Measurements from ENCODE around the gene ASB2. TPM values are rescaled to one million over a fixed set of nuclear protein-coding genes. Genes with fewer than 3 reads are reported as not detected.

The ASB2 gene
- total and polyA plus RNA-seq, 2 of the 13 experiments (the other 11 are each of a cell fraction or from before 2014, with no cell fraction given) = 0.82 to 4.1 TPM

- no peak; a peak in 1 of 4 replicates for TF ChIP-seq HMGXB4 (CRISPR knock-in tag; IDR thresholded peaks at IDR 0.05; ENCODE audit: borderline replicate concordance in 1 of 2, low read depth in 1 of 2)
- no peak for TF ChIP-seq ARHGAP35 (CRISPR knock-in tag; IDR thresholded peaks at IDR 0.05; ENCODE audit: borderline replicate concordance)
- no peak for TF ChIP-seq DR1 (CRISPR knock-in tag; IDR thresholded peaks at IDR 0.05)
- peak; percentile 53; the same call in 1 of the 2 replicates for TF ChIP-seq POGZ (CRISPR knock-in tag; IDR thresholded peaks at IDR 0.05)
- TF ChIP-seq ZFP36L2 (CRISPR knock-in tag; IDR thresholded peaks at IDR 0.05) = no peak
- peak; percentile 90 for TF ChIP-seq TCF7 (IDR thresholded peaks at IDR 0.05; ENCODE audit: low read depth)
- no peak for TF ChIP-seq ZNF674 (CRISPR knock-in tag; IDR thresholded peaks at IDR 0.05; ENCODE audit: low read depth)
- no peak for TF ChIP-seq MZF1 (CRISPR knock-in tag; IDR thresholded peaks at IDR 0.05; ENCODE audit: borderline replicate concordance)
- TF ChIP-seq SUZ12 (IDR thresholded peaks at IDR 0.05; ENCODE audit: low read depth, low read length) = no peak
- TF ChIP-seq FOXK1 (CRISPR knock-in tag; IDR thresholded peaks at IDR 0.05; ENCODE audit: borderline replicate concordance, low read depth) = peak; percentile 24; the same call in 1 of the 2 replicates
- TF ChIP-seq ZNF598 (CRISPR knock-in tag; IDR thresholded peaks at IDR 0.05; ENCODE audit: borderline replicate concordance) = 0 out of 2 replicates have a peak, but pooled peaks have one; percentile 51
- TF ChIP-seq, protein P1, sequence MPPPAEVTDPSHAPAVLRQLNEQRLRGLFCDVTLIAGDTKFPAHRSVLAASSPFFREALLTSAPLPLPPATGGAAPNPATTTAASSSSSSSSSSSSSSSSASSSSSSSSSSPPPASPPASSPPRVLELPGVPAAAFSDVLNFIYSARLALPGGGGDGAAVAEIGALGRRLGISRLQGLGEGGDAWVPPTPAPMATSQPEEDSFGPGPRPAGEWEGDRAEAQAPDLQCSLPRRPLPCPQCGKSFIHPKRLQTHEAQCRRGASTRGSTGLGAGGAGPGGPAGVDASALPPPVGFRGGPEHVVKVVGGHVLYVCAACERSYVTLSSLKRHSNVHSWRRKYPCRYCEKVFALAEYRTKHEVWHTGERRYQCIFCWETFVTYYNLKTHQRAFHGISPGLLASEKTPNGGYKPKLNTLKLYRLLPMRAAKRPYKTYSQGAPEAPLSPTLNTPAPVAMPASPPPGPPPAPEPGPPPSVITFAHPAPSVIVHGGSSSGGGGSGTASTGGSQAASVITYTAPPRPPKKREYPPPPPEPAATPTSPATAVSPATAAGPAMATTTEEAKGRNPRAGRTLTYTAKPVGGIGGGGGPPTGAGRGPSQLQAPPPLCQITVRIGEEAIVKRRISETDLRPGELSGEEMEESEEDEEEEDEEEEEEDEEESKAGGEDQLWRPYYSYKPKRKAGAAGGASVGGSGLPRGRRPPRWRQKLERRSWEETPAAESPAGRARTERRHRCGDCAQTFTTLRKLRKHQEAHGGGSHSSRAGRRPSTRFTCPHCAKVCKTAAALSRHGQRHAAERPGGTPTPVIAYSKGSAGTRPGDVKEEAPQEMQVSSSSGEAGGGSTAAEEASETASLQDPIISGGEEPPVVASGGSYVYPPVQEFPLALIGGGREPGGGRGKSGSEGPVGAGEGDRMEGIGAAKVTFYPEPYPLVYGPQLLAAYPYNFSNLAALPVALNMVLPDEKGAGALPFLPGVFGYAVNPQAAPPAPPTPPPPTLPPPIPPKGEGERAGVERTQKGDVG (CRISPR knock-in tag; IDR thresholded peaks at IDR 0.05; ENCODE audit: borderline replicate concordance) = peak; percentile 71; the same call in 1 of the 2 replicates
- no peak; the same call in 1 of the 2 replicates for TF ChIP-seq CHD4 (IDR thresholded peaks at IDR 0.05; ENCODE audit: borderline replicate concordance, low read length)
- peak; percentile 24; the same call in 1 of the 2 replicates for TF ChIP-seq FOXO1 (CRISPR knock-in tag; IDR thresholded peaks at IDR 0.05)
- peak; percentile 52 for TF ChIP-seq POLR2G (IDR thresholded peaks at IDR 0.05; ENCODE audit: low read depth, low read length)
- TF ChIP-seq ZNF33A (CRISPR knock-in tag; IDR thresholded peaks at IDR 0.05; ENCODE audit: borderline replicate concordance) = no peak
- TF ChIP-seq HMG20B (CRISPR knock-in tag; conservative IDR thresholded peaks at IDR 0.05) = peak; percentile 84; the same call in 1 of the 2 replicates
- no peak for TF ChIP-seq KLF12 (CRISPR knock-in tag; IDR thresholded peaks at IDR 0.05; ENCODE audit: borderline replicate concordance)
- TF ChIP-seq ZNF343 (CRISPR knock-in tag; IDR thresholded peaks at IDR 0.05) = no peak
- no peak for TF ChIP-seq MBNL3 (CRISPR knock-in tag; conservative IDR thresholded peaks at IDR 0.05)
- no peak for TF ChIP-seq BRD4 (CRISPR knock-in tag; IDR thresholded peaks at IDR 0.05)
- TF ChIP-seq, protein P2, sequence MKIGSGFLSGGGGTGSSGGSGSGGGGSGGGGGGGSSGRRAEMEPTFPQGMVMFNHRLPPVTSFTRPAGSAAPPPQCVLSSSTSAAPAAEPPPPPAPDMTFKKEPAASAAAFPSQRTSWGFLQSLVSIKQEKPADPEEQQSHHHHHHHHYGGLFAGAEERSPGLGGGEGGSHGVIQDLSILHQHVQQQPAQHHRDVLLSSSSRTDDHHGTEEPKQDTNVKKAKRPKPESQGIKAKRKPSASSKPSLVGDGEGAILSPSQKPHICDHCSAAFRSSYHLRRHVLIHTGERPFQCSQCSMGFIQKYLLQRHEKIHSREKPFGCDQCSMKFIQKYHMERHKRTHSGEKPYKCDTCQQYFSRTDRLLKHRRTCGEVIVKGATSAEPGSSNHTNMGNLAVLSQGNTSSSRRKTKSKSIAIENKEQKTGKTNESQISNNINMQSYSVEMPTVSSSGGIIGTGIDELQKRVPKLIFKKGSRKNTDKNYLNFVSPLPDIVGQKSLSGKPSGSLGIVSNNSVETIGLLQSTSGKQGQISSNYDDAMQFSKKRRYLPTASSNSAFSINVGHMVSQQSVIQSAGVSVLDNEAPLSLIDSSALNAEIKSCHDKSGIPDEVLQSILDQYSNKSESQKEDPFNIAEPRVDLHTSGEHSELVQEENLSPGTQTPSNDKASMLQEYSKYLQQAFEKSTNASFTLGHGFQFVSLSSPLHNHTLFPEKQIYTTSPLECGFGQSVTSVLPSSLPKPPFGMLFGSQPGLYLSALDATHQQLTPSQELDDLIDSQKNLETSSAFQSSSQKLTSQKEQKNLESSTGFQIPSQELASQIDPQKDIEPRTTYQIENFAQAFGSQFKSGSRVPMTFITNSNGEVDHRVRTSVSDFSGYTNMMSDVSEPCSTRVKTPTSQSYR (CRISPR knock-in tag; IDR thresholded peaks at IDR 0.05; ENCODE audit: borderline replicate concordance) = peak; percentile 45; the same call in 1 of the 2 replicates
Observed at GRCh38 chr14:93902619-93903307, 73.6 kb downstream of the ASB2 start (continued).
